ENCODE measurements around the gene CELA3A.
"Not testable (repeated sequence)": the region's sequence is repeated elsewhere in the genome, so short reads cannot be mapped to it uniquely, and the experiment has no call there.

Gene CELA3A

GRCh38 chr1:21981253-21981652, 20.2 kb upstream of the CELA3A start:
- not testable (repeated sequence) for DNase-seq (ENCODE audit: low read depth in 3 of 3)

- DNase-seq (ENCODE audit: low read depth in 3 of 3) = not testable (repeated sequence)
Measured at GRCh38 chr1:21982122-21982521, 19.3 kb upstream of the CELA3A start.

GRCh38 chr1:21983539-21983938, 17.9 kb upstream of the CELA3A start:
- DNase-seq (ENCODE audit: low read depth in 3 of 3) = not testable (repeated sequence)

- DNase-seq (ENCODE audit: low read depth in 3 of 3) = not testable (repeated sequence)
Measured at GRCh38 chr1:21985893-21986292, 15.6 kb upstream of the CELA3A start.

- DNase-seq (ENCODE audit: low read depth in 3 of 3) = not testable (repeated sequence)
Measured at GRCh38 chr1:21986386-21986785, 15.1 kb upstream of the CELA3A start.

- DNase-seq (ENCODE audit: low read depth in 3 of 3) = not testable (repeated sequence)
Measured at GRCh38 chr1:21989672-21990393, 11.6 kb upstream of the CELA3A start.

GRCh38 chr1:21992186-21992585, 9.3 kb upstream of the CELA3A start:
- DNase-seq (ENCODE audit: low read depth in 3 of 3) = not testable (repeated sequence)

GRCh38 chr1:21994716-21995115, 6.7 kb upstream of the CELA3A start:
- DNase-seq (ENCODE audit: low read depth in 3 of 3) = not testable (repeated sequence)

GRCh38 chr1:21996663-21996970, 4.8 kb upstream of the CELA3A start:
- DNase-seq (ENCODE audit: low read depth in 3 of 3) = not testable (repeated sequence)

GRCh38 chr1:21997891-21998623, 3.4 kb upstream of the CELA3A start:
- DNase-seq (ENCODE audit: low read depth in 3 of 3) = not testable (repeated sequence)

- DNase-seq (ENCODE audit: low read depth in 3 of 3) = not testable (repeated sequence)
Measured at GRCh38 chr1:21998624-21999294, 2.7 kb upstream of the CELA3A start.

- not testable (repeated sequence) for DNase-seq (ENCODE audit: low read depth in 3 of 3)
Measured at GRCh38 chr1:21999645-22000044, 1.8 kb upstream of the CELA3A start.

GRCh38 chr1:22002461-22002860, 1.0 kb downstream of the CELA3A start:
- DNase-seq (ENCODE audit: low read depth in 3 of 3) = not testable (repeated sequence)

- DNase-seq (ENCODE audit: low read depth in 3 of 3) = not testable (repeated sequence)
Measured at GRCh38 chr1:22002875-22003274, 1.4 kb downstream of the CELA3A start.

- DNase-seq (ENCODE audit: low read depth in 3 of 3) = not testable (repeated sequence)
Measured at GRCh38 chr1:22003959-22004358, 2.5 kb downstream of the CELA3A start.

GRCh38 chr1:22005261-22006149, 4.0 kb downstream of the CELA3A start:
- not testable (repeated sequence) for DNase-seq (ENCODE audit: low read depth in 3 of 3)

GRCh38 chr1:22006736-22007135, 5.3 kb downstream of the CELA3A start:
- DNase-seq (ENCODE audit: low read depth in 3 of 3) = not testable (repeated sequence)

GRCh38 chr1:22007262-22007661, 5.8 kb downstream of the CELA3A start:
- not testable (repeated sequence) for DNase-seq (ENCODE audit: low read depth in 3 of 3)

GRCh38 chr1:22009566-22009965, 8.1 kb downstream of the CELA3A start:
- DNase-seq (ENCODE audit: low read depth in 3 of 3) = not testable (repeated sequence)

GRCh38 chr1:22012752-22013151, 11.3 kb downstream of the CELA3A start:
- DNase-seq (ENCODE audit: low read depth in 3 of 3) = not testable (repeated sequence)

GRCh38 chr1:22014575-22015206, 13.2 kb downstream of the CELA3A start:
- not testable (repeated sequence) for DNase-seq (ENCODE audit: low read depth in 3 of 3)
